Activated CD4-positive, alpha-beta T cell treated with anti-CD3 and anti-CD28 coated beads, Interleukin-2, amount 50 U/mL, for 24 hours (primary cell): ENCODE data around the gene TAF1B.
"Not testable (repeated sequence)": the region's sequence is repeated elsewhere in the genome, so short reads cannot be mapped to it uniquely, and the experiment has no call there.

ENCODE experiments used
- DNase-seq, 2 donors: peaks; one replicate each; pipeline ENCODE4 v3.0.0-alpha.2; 2020; ENCODE audit warnings: low read depth in 1 of 2, low spot score in 1 of 2

The TAF1B gene

DNA sequence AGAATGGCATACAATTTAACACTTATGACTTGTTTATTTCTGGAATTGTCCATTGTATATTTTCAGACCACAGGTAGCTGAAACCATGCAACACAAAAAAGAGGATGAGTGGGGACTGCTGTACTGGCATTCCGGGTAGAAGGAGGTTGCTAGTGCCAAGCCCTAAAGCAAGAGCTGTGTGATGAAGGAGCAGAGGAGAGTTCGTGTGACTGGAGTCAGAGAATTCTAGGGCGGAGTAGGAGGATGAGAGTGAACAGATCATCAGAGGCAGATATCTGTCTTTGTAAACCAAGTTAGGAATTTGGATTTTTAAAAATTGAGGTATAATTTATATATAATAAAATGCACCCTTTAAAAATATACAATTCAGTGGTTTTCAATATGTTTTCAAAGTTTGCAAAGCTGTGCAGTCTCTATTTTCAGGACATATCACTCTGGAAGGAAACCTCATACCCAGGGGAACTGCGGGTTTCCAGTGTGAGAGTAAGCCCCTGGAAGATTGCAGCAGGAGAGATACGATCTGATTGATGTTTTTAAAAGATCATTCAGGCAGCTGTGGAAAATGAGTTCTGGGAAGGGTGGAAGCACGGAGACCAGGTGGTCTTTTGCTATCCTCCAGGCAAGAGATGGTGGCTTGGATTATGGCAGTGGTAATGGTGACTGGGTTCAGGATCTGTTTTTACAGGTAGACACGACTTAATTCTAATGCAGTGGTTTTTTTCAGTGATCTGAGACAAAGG is 36.4 kb downstream of the TAF1B start:
- DNase-seq: no peak

DNA sequence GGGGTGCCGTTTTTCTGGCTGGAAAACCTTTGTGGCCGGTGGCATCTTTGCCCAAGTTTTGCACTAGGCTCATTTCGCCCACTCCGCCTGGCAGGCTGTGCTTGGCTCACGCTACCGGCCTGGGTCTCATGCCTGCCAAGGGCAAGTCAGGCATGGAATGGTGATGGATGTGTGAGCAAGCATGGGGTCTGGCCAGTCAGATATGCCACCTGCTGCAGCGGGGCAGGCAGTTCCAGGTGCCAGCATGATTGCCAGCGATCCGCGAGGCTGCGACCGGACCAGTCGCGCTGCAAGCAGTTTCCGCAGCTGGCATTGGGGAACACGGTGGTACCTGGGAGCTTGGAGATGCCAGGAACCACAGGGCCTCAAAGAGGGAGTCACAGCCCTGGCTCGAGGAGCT is 40.6 kb downstream of the TAF1B start:
- DNase-seq: no peak

DNA sequence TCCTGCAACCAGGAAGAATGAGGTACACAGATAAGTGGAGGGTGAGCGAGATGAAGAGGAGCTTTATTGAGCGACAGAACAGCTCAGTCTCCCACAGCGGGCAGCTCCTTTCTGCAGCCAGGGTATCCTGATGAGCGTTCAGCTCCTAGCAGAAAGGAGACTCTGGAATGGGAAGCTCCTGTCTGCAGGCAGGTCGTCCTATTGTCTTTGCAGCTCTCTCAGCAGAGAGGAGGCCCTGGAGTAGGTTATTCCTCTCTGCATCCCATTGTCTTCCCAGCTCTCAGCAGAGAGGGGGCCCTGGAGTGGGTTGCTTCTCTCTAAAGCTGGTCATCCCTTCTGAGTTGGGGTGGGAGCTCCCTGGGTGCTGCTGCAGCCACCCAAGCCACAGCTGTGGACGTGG is 41.2 kb downstream of the TAF1B start:
- no peak for DNase-seq

DNA sequence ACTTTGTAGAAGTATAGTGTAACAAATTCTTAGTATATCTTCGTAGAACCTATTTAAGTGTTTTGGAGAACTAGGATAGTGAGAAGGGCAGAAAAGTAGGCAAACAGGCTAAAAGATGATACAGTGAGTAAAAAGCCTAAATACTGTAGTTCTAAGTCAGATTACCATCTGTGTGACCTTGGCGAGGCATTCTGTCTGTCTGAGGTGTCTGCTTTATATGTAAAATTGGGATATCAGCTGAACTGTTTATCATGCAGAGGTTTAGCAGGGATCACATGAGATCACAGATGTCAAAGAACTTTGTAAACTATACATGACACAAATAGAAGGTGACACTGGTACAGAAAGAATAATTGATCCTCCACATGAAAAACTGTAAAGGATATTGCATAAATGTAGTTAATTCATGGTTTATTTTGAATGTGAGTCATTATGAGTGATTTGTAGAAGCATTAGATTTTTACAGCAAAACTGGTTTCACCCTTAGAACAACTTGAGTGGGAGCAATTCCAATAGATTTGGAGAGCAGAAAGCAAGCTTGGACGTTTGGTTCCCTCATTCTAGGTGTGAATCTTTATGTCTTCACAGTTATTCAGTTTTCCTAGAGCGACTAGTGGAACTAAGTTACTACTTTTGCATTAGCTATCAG is 41.9 kb downstream of the TAF1B start:
- no peak for DNase-seq

DNA sequence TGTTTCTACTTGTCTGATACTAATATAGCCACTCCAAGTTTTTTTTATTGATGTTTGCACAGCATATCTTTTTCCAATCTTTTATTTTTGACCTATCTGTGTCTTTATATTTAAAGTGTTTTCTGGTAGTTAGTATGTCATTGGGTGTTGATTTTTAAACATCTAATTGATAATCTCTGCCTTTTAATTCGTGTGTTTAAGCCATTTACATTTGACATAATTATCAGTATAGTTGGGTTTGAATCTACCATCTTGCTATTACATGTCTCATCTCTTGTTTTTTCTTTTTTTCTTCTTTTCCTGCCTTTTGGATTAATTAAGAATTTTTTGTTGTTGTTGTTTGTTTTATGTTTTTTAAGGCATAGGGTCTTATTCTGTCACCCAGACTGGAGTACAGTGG is 44.2 kb downstream of the TAF1B start:
- no peak for DNase-seq

DNA sequence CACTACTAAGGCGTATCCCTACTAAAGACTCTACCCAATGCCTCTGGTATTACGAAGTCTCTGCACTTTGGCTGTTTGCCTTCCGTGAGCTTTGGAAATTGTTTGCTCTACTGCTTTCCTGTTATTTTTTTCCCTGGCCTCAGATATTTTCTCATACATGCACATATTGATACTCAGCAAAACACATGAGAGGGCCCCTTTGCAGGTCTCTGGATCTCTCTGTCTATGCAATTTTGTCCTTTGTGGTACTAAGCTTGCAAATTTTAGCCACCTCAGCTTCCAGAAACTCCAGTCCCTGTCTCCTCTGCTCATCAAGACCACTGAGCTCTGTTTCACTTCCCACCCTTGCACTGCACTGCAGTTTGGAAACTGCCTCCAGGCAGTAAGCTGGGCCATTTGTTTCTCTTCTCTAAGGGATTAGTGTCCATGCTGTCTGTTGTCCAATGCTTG is 46.6 kb downstream of the TAF1B start:
- DNase-seq: no peak

DNA sequence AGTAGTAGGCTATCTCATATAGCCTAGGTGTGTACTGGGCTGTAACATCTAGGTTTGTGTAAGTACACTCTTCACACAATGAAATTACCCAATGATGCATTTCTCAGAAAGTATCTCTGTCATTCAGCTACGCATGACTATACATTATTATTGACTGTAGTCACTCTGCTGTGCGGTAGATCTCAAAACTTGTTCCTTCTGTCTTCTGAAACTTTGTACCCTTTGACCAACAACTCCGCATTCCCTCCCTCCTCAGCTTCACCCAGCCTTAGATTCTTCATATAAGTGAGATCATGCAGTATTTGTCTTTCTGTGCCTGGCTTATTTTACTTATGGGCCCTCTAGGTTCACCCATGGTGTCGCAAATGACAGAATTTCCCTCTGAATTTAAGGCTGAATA is 49.0 kb downstream of the TAF1B start:
- DNase-seq: no peak

DNA sequence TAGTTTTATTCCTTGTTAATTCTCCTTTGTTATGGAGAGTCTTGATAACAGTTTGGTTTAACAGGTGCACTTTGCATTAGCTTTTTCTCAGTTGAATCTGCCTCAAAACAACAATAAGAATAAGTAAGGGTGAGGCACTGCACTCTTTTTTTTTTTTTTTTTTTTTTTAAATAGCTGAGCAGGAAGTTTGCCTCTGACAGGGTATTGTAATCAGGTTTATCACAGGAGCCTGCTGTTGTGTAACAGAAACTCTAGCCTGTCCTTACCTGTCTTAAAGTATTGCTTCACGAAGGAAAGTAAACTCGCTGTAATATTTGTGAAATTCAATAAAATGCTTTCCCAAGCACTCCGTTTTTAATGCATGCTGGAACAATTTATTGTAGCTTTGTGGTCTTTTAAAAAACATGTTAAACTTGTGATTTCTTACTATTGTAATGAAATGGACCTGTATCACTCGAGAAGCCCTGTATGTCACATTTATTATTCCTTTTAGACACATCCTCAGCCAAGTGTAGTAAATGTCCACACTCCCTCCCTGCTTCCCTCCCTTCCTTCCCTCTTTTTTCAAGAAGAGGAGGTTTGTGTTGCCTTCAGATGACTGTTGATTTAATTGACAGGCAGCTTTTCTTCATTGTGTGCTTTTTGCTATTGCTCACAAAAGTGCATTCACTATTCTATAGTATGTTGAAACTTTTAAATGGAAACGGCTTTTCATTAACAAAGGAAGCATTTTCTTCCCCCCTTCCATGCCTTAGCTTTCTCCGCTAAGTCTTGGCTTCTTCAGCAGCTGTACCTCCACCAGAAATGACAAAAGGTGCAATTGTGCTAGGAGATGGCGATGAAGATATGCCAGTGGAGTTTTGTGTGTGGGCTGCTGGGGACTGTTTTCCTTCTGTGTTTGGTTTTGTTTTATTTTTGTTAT is 52.7 kb downstream of the TAF1B start:
- no peak for DNase-seq

DNA sequence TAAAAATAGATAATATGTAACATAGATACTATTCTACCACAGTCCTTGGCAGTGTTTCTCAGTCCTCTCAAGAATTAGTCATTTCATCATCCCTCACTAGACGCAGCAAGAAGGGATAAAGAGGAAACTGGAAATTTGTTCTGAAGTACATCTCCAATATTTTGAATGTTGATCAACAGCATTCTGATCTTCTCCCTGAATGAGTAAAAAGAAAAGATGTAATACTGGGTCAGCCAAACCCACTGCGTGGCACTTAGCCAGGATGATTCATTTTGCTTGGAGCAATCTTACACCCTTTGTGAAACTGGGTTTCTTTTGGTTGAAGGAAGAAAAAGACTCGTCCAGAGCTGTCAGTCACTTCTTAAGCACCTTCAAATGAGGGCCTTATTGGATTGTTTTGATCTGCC is 54.1 kb downstream of the TAF1B start:
- DNase-seq: peak in 1 of 2 donors; percentile 12

DNA sequence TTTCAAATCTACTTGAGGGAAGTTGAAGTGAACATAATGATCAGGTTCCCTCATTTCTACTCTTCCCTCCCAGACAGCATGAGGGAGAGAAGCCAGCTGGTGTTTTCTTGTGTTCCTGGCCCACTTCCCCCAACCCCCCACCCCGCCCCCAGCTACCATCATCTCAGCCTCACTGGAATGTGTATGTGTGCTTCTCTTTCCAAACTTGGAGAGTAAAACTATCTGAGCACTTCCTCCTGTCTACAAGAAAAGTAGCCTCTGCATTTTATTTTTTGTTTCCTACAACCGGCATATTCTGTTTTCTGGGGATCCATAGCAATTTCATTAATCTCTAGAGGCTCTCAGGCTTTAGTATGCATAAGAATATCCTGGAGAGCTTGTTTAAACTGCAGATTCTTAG is 54.6 kb downstream of the TAF1B start:
- DNase-seq: no peak

DNA sequence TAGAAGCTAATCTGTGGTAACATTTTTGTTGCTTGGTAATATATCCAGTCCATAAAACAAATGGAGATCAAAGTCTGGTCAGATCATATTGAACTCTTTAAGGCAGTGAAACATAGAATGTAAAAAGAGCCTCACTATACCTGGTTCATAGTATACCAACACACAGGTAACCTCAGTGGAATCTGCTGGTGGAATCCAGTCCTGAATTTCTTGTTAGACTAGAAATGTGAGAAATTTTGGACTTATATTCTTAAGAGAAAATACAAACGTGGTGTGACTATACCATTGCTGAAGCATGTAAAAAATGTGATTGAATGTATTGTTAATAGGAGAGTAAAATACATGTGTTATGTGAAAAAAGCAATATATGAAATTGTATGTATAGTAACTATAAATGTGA is 62.1 kb downstream of the TAF1B start:
- DNase-seq: no peak

DNA sequence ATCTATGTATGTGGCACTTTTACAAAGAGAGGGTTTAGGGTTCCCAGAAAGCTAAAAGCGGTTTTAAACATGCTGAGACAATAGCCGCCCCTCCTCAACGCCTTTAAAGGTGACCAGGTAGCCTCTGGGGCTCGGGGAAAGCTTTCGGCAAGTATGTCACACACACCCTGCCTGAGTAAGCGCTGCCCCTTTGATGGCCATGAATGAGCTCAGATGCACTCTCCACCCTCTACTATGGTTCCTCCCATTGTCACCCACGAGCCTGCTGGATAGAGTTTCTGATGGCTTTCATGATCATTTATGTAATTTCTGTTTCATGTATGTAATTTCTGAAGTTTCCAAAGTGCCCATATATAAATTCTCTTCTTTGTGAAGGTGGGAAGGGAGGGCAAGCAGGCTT is 64.1 kb downstream of the TAF1B start:
- no peak for DNase-seq

DNA sequence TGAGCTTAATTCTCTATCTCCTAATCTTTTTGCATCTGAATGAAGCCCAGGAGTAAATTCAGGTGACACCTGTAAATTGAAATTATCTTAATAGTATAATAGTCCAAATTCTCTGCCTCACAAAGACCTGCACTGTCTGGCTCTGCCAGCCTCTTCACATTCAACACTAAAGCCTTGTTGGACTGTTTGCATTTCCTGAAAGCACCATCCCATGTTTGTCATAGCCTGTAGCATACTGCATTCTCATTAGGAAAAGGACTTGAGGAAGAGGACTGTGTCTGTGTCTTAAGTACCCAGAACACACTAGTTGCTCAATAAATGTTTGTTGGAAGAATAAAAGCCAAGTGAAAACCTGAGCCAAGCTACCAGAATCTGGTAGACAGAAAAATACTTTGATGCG is 65.4 kb downstream of the TAF1B start:
- DNase-seq: no peak

DNA sequence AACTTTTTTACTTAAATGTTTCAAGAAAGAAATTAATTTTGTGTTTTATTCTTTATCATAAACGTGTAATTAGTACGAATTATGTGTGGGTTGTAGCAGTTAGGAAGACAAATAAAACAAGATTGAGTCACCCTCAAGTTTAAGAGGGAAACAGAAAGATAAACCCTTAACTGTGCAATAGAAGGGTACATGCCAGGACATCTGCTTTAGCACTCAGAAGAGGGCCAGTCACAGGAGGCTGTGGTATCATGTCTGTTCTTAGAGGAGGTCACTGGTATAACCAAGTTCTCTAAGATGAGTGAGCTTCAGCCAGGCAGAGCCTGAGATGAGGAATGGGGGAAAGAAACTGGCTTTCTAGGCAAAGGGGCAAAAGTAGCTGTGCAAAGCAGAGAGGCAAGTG is 65.8 kb downstream of the TAF1B start:
- no peak for DNase-seq

DNA sequence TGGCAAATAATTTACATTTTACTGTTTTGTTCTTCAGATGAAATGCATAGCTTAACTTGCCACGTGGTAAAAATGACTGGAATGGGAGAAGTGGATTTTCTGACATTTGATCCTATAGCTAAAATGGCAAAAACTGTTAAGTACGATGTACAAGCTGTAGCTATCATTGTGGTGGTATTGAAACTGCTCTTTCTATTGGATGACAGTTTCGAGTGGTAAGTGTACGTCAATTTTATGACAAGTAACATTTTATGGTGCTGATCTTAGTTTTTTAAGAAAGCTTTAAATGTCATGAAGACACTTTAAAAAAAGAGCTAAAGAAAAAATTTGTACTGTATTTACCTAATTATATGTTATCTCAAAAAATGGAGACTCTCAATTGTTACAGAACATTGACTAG is 67.4 kb downstream of the TAF1B start:
- DNase-seq: no peak

DNA sequence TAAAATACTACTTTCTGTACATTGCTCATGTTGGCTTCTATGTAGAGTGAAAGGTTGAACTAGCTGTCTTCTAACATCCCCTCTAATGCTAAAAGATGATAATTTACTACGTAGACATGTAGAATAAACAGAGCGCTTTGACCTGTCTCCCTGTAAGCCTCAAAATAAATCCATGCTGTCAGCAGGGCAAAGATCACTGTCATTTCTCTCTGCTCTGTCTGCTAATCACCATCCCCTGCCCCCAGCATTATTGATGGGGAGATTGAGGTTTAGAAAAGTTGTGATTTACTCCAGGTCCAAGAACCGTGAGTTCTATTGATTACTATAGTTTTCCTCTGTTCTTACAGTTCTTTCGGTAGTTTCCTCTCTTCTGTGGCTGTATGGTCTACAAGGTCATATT is 69.2 kb downstream of the TAF1B start:
- DNase-seq: no peak

DNA sequence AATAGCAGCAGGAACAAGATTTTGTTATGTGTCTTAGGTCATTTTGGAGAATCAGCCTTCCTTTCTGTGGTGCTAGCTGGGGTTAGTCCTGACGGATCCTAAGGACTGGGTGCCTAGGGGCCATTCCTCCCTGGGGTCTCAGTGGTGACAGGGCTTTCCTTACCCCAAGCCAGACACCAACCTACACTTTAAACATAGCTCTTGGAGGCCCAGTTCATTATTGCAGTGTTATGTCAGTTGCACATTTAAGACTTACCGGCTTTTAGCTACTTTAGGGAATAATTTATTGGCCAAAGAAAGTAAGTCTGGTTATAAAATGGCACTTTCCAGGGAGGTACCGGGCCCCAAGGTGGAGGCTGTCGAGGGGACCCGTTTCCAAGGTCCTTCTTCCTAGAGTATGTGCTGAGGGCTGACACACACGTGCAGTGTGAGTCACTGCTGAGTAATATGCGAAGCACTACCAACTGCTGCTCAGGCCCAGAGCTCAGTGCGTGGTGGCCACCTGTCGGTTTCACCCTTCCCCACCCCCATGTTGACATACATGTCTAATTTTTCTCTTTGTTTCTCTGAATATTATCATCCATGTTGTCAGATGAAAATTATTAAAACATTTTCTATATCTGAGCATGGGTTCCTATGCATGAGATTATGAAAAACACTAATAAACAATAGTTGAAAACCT is 71.3 kb downstream of the TAF1B start:
- DNase-seq: peak in 1 of 2 donors; percentile 29

DNA sequence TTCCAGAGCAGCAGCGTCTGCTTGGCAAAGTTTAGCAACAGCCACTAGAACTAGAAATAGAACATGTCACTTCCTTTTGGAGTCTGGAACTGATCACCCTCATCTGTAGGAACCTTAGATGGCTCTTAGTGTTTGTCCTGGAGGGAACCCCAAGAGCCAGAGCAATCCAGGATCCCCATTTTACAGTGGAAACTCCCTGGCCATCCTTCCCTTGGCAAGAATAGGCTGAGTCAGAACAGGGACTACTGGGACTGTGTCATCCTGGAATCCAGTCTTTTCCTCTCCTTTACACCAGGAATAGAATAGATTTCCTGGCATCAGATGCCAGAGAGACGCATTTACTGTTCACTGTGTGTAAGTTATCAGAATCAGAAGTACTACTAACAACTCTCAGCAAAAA is 75.0 kb downstream of the TAF1B start:
- no peak for DNase-seq

DNA sequence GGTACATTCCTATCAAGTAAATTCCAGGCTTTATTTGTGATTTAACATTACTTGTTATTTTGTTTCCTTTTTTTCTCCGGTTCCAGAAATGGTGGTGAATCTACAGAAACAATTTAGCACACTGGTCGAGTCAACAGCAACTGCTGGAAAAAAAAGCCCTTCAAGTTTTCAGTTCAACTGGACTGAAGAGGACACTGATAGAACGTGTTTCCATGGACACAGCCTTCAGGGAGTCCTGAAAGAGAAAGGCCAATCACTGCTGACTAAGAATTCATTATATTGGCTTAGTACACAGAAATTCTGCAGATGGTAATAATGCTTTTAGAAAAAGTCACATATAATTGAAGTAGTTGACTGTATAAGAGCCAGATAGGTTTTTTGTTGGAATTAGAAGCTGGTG is 76.2 kb downstream of the TAF1B start:
- DNase-seq: no peak

DNA sequence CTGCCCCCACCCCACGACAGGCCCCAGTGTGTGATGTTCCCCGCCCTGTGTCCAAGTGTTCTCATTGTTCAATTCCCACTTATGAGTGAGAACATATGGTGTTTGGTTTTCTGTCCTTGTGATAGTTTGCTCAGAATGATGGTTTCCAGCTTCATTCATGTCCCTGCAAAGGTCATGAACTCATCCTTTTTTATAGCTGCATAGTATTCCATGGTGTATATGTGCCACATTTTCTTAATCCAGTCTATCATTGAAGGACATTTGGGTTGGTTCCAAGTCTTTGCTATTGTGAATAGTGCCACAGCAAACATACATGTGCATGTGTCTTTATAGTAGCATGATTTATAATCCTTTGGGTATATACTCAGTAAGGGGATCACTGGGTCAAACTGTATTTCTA is 83.7 kb downstream of the TAF1B start:
- DNase-seq: not testable (repeated sequence)

DNA sequence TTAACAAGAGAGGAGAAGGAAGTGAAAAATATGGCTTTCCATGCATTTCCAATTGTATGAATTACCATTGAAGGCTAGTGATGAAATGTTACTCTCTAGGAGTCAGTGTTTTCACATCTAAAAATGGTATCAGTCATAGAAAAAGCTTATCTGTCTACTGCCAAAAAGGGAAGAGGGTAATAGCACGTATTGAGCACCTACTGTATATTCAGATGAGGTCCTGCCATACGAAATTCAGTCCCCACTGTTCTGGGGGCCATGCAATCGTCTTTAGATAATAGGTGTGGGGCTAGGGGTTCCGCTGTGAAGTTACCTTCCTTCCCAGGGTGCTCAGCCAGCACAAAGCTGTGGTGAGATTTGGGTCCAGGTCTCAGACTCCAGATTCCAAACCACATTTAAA is 94.0 kb downstream of the TAF1B start:
- no peak for DNase-seq
